Activated CD4-positive, alpha-beta memory T cell treated with anti-CD3 and anti-CD28 coated beads for 36 hours (primary cell): ENCODE data around the gene FAM241A. TPM values are rescaled to one million over a fixed set of nuclear protein-coding genes. Genes with fewer than 3 reads are reported as not detected.

Experiments used
- CTCF ChIA-PET: fragments of 350-600 bp; sonication (Branson Sonifier 250); formaldehyde crosslinking; loops from one replicate; lab custom pipeline; 2021; ENCODE audit warnings: antibody characterized with exemption, inconsistent platforms; lab: Charles Lee
- POLR2A ChIA-PET: fragments of 350-600 bp; sonication (Branson Sonifier 250); formaldehyde crosslinking; loops from one replicate; lab custom pipeline; 2021; ENCODE audit warnings: antibody characterized with exemption; lab: Charles Lee
- DNase-seq: peaks from one replicate; pipeline ENCODE4 v3.0.0-alpha.2; 2020
- H3K27ac Mint-ChIP-seq: one replicate; pipeline ENCODE4 v1.8.0; 2021; ENCODE audit warnings: mixed read lengths
- H3K27me3 Mint-ChIP-seq: one replicate; pipeline ENCODE4 v1.8.0; 2021; ENCODE audit warnings: mixed read lengths
- H3K36me3 Mint-ChIP-seq: one replicate; pipeline ENCODE4 v1.8.0; 2021; ENCODE audit warnings: mixed read lengths
- H3K4me1 Mint-ChIP-seq: one replicate; pipeline ENCODE4 v1.8.0; 2021; ENCODE audit warnings: low read depth, mixed read lengths
- H3K4me3 Mint-ChIP-seq: one replicate; pipeline ENCODE4 v1.8.0; 2021; ENCODE audit warnings: mild to moderate bottlenecking, mixed read lengths
- H3K9me3 Mint-ChIP-seq: one replicate; pipeline ENCODE4 v1.8.0; 2021; ENCODE audit warnings: mixed read lengths
- intact Hi-C: fragments of 100-400 bp; cut with micrococcal nuclease; formaldehyde crosslinking; loops from one replicate; pipeline ENCODE4 v1.15.1; 2023
- total RNA-seq, 2 experiments: library from RNA; stranded (reverse); gene quantifications; one replicate each; pipeline ENCODE4 v1.2.3, GENCODE V29; 2021

The FAM241A gene
- total RNA-seq, 2 experiments from 2014 or later = 3.1 to 3.5 TPM

- DNase-seq = no peak
- POLR2A ChIA-PET = no interaction called here
- Mint-ChIP-seq H3K36me3 (peaks cover 14% of the 10 kb centered on the region), H3K9me3 (no peaks in the 10 kb centered on the region), H3K27me3 (no peaks in the 10 kb centered on the region), H3K4me1 (peaks cover 41% of the 10 kb centered on the region), H3K4me3 (no peak overlapping the region), H3K27ac (no peak overlapping the region)
- CTCF ChIA-PET = interaction anchor here (0.8 to 1.6 kb wide), 2 partner anchors 59 to 82 kb away, joined by 3 to 5 read pairs; no protein-coding TSS in a partner anchor
- intact Hi-C loops = no loop called here
Observed at GRCh38 chr4:112181358-112182000, 36.2 kb downstream of the FAM241A start.

GRCh38 chr4:112182604-112183003 is 37.4 kb downstream of the FAM241A start:
- Mint-ChIP-seq H3K27me3 (no peaks in the 10 kb centered on the region), H3K27ac (no peak overlapping the region), H3K9me3 (no peaks in the 10 kb centered on the region), H3K36me3 (peaks cover 21% of the 10 kb centered on the region), H3K4me1 (peaks cover 36% of the 10 kb centered on the region), H3K4me3 (no peak overlapping the region)
- intact Hi-C loops = no loop called here
- ChIA-PET POLR2A (no interaction called here), CTCF (no interaction called here)
- DNase-seq = no peak

- no peak for DNase-seq
- peaks cover 36% of the 10 kb centered on the region for H3K4me1 Mint-ChIP-seq
- POLR2A ChIA-PET = interaction anchor here (0.8 kb wide), 1 partner anchor 9 kb away, joined by 3 read pairs; no protein-coding TSS in a partner anchor
- CTCF ChIA-PET = no interaction called here
- intact Hi-C loops = no loop called here
- no peak overlapping the region for H3K27ac Mint-ChIP-seq
- H3K9me3 Mint-ChIP-seq = no peaks in the 10 kb centered on the region
- no peaks in the 10 kb centered on the region for H3K27me3 Mint-ChIP-seq
- H3K36me3 Mint-ChIP-seq = peaks cover 23% of the 10 kb centered on the region
- no peak overlapping the region for H3K4me3 Mint-ChIP-seq
Observed at GRCh38 chr4:112183252-112183651, 38.0 kb downstream of the FAM241A start.

- POLR2A ChIA-PET = interaction anchor here (0.6 kb wide), 1 partner anchor 53 kb away, joined by 6 read pairs; no protein-coding TSS in a partner anchor
- H3K27ac Mint-ChIP-seq = no peak overlapping the region
- intact Hi-C loops = loop anchor here (1.0 to 2.0 kb wide), 2 partner anchors 15 to 32 kb away; no protein-coding TSS in a partner anchor
Observed at GRCh38 chr4:112184438-112184837, 39.2 kb downstream of the FAM241A start.

GRCh38 chr4:112185334-112185733 is 40.1 kb downstream of the FAM241A start:
- H3K27me3 Mint-ChIP-seq = no peaks in the 10 kb centered on the region
- no peak for DNase-seq
- CTCF ChIA-PET = no interaction called here
- intact Hi-C loops = loop anchor here (2.0 kb wide), 1 partner anchor 33 kb away; no protein-coding TSS in a partner anchor
- POLR2A ChIA-PET = no interaction called here
- H3K9me3 Mint-ChIP-seq = no peaks in the 10 kb centered on the region
- peaks cover 30% of the 10 kb centered on the region for H3K4me1 Mint-ChIP-seq
- H3K27ac Mint-ChIP-seq = no peak overlapping the region
- no peak overlapping the region for H3K4me3 Mint-ChIP-seq
- H3K36me3 Mint-ChIP-seq = peaks cover 24% of the 10 kb centered on the region

More at GRCh38 chr4:112184438-112184837, 39.2 kb downstream of the FAM241A start:
- peaks cover 19% of the 10 kb centered on the region for H3K36me3 Mint-ChIP-seq
- no peak for DNase-seq
- H3K4me3 Mint-ChIP-seq = no peak overlapping the region
- H3K27me3 Mint-ChIP-seq = no peaks in the 10 kb centered on the region
- CTCF ChIA-PET = no interaction called here
- H3K4me1 Mint-ChIP-seq = peaks cover 30% of the 10 kb centered on the region
- H3K9me3 Mint-ChIP-seq = no peaks in the 10 kb centered on the region

- Mint-ChIP-seq H3K4me3 (no peak overlapping the region), H3K9me3 (no peaks in the 10 kb centered on the region), H3K27ac (no peak overlapping the region), H3K36me3 (peaks cover 26% of the 10 kb centered on the region), H3K27me3 (no peaks in the 10 kb centered on the region), H3K4me1 (peaks cover 30% of the 10 kb centered on the region)
- no peak for DNase-seq
- intact Hi-C loops = loop anchor here (2.0 kb wide), 1 partner anchor 33 kb away; no protein-coding TSS in a partner anchor
- ChIA-PET POLR2A (no interaction called here), CTCF (no interaction called here)
Observed at GRCh38 chr4:112185740-112186670, 40.8 kb downstream of the FAM241A start.

GRCh38 chr4:112189754-112190153 is 44.5 kb downstream of the FAM241A start:
- ChIA-PET CTCF (no interaction called here), POLR2A (no interaction called here)
- intact Hi-C loops = no loop called here
- peaks cover 3% of the 10 kb centered on the region for H3K4me1 Mint-ChIP-seq
- no peaks in the 10 kb centered on the region for H3K9me3 Mint-ChIP-seq
- no peak overlapping the region for H3K27ac Mint-ChIP-seq
- no peak for DNase-seq
- no peak overlapping the region for H3K4me3 Mint-ChIP-seq
- peaks cover 29% of the 10 kb centered on the region for H3K36me3 Mint-ChIP-seq
- no peaks in the 10 kb centered on the region for H3K27me3 Mint-ChIP-seq

- no peaks in the 10 kb centered on the region for H3K9me3 Mint-ChIP-seq
- H3K27me3 Mint-ChIP-seq = no peaks in the 10 kb centered on the region
- intact Hi-C loops = no loop called here
- no peaks in the 10 kb centered on the region for H3K4me1 Mint-ChIP-seq
- DNase-seq = no peak
- no peak overlapping the region for H3K27ac Mint-ChIP-seq
- ChIA-PET CTCF (no interaction called here), POLR2A (no interaction called here)
- H3K36me3 Mint-ChIP-seq = peaks cover 29% of the 10 kb centered on the region
- H3K4me3 Mint-ChIP-seq = no peak overlapping the region
Observed at GRCh38 chr4:112190684-112191083, 45.4 kb downstream of the FAM241A start.

- ChIA-PET CTCF (interaction anchor here (1.2 kb wide), 1 partner anchor 49 kb away, joined by 4 read pairs; no protein-coding TSS in a partner anchor), POLR2A (no interaction called here)
- peaks cover 19% of the 10 kb centered on the region for H3K4me1 Mint-ChIP-seq
- intact Hi-C loops = loop anchor here (5.0 kb wide), 2 partner anchors 94 to 126 kb away; no protein-coding TSS in a partner anchor
- H3K36me3 Mint-ChIP-seq = peaks cover 2% of the 10 kb centered on the region
- no peaks in the 10 kb centered on the region for H3K9me3 Mint-ChIP-seq
- no peak overlapping the region for H3K27ac Mint-ChIP-seq
- peaks cover 3% of the 10 kb centered on the region for H3K27me3 Mint-ChIP-seq
- no peak for DNase-seq
- H3K4me3 Mint-ChIP-seq = no peak overlapping the region
Observed at GRCh38 chr4:112196461-112196860, 51.2 kb downstream of the FAM241A start.

- intact Hi-C loops = loop anchor here (1.0 to 5.0 kb wide), 11 partner anchors 15 to 324 kb away; partner anchors contain the start of genes AP1AR, FAM241A and TIFA
- no peak overlapping the region for H3K4me3 Mint-ChIP-seq
- CTCF ChIA-PET = interaction anchor here (0.6 kb wide), 1 partner anchor 326 kb away, joined by 3 read pairs; no protein-coding TSS in a partner anchor
Observed at GRCh38 chr4:112199041-112199440, 53.8 kb downstream of the FAM241A start.

GRCh38 chr4:112201915-112202505 is 56.8 kb downstream of the FAM241A start:
- ChIA-PET POLR2A (no interaction called here), CTCF (interaction anchor here (1.0 kb wide), 1 partner anchor 102 kb away, joined by 5 read pairs; no protein-coding TSS in a partner anchor)
- no peak overlapping the region for H3K27ac Mint-ChIP-seq
- intact Hi-C loops = loop anchor here (5.0 kb wide), 1 partner anchor 535 kb away; no protein-coding TSS in a partner anchor
- H3K36me3 Mint-ChIP-seq = no peaks in the 10 kb centered on the region
- H3K27me3 Mint-ChIP-seq = peaks cover 4% of the 10 kb centered on the region
- H3K9me3 Mint-ChIP-seq = no peaks in the 10 kb centered on the region
- H3K4me1 Mint-ChIP-seq = peaks cover 19% of the 10 kb centered on the region
- no peak for DNase-seq
- H3K4me3 Mint-ChIP-seq = no peak overlapping the region

More at GRCh38 chr4:112199041-112199440, 53.8 kb downstream of the FAM241A start:
- H3K27ac Mint-ChIP-seq = no peak overlapping the region
- H3K27me3 Mint-ChIP-seq = peaks cover 4% of the 10 kb centered on the region
- no peaks in the 10 kb centered on the region for H3K9me3 Mint-ChIP-seq
- peaks cover 19% of the 10 kb centered on the region for H3K4me1 Mint-ChIP-seq
- no peak for DNase-seq
- H3K36me3 Mint-ChIP-seq = no peaks in the 10 kb centered on the region
- POLR2A ChIA-PET = no interaction called here
